HG03565 (cell line): ENCODE measurements around the gene ZNF439.
"Not testable (repeated sequence)": the region's sequence is repeated elsewhere in the genome, so short reads cannot be mapped to it uniquely, and the experiment has no call there.

Experiments
- ATAC-seq: cut with Tn5 transposase; IDR thresholded peaks from one replicate; pipeline ENCODE4 v1.9.1; 2021; ENCODE audit warnings: mild to moderate bottlenecking, moderate library complexity; ENCODE audit not compliant: unreplicated experiment

The ZNF439 gene

GRCh38 chr19:11867766-11868165 lies 19.2 kb downstream of the ZNF439 start:
- not testable (repeated sequence) for ATAC-seq

DNA sequence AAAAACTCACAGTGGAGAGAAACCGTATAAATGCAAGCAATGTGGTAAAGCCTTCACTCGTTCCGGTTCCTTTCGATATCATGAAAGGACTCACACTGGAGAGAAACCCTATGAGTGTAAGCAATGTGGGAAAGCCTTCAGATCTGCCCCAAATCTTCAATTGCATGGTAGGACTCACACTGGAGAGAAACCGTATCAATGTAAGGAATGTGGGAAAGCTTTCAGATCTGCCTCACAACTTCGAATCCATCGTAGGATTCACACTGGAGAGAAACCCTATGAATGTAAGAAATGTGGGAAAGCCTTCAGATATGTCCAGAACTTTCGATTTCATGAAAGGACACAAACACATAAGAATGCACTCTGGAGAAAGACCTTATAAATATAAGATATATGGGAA lies 19.7 kb downstream of the ZNF439 start:
- no peak for ATAC-seq

GRCh38 chr19:11872624-11873023 lies 24.1 kb downstream of the ZNF439 start:
- ATAC-seq, result no peak

DNA sequence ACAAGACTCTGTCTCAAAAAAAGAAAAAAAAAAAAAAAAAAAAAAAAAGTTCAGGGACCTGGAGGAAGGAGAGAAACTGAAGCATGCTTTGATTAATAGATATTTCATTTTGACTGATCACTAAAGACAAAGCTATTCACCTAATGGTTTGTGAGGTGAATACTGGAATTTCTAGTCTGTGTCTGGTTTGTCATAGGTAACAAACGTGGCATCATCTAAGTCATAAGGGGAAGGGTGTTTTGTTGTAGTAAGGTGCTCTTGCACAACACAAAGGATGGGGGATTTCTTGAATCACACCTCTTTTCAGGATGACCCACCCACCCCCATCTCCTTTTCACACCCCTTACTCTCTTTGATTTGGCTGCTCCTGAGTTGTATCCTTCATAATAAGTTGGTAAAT lies 25.2 kb downstream of the ZNF439 start:
- no peak for ATAC-seq

DNA sequence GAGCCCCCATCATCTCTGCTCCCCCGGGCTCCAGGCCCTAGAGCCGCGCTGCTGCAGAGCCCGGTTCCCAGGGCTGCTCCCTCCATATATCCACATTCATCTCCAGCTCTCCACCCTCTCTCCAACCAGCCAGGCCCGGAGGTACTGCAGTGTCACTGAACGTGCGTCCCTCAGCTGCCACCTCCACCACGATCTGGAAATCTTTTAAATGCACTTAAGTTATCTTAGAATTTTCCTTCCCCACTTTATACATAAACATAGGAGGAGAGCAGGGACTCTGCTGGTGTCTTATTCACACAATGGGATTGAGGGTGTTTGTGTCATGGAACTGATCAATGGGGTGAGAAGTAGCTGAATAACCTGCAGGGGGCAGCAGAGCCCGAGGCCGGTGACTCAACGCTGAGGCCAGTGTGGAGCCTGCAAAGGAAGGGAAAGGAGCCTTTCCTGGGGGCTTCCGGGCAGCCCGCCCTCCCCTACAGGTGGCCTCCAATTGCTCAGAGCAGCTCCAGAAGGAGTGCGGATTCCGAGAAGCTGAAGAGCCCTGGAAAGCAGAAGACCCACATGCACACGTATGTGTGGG lies 31.3 kb downstream of the ZNF439 start:
- ATAC-seq, result not testable (repeated sequence)

DNA sequence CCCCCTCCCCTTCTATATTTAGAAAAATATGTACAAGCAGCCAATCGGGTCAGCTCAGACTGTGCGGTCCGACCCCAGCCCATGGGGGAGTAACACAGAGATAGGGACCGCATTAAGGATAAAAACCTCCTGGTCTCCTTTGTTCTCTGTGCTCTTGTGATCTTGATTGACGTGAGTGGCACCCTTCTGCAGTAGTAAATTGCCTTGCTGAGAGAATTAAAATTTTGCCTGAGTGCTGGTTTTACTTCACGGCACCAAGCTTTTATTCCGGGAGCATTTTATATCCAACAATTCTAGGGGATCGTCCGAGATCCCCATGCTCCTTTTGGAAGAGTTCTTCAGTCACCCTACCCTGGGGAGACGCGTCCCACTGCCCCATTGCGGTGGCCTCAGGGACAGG lies 32.1 kb downstream of the ZNF439 start:
- no peak for ATAC-seq

- no peak for ATAC-seq
Observed at GRCh38 chr19:11881151-11881800, 32.8 kb downstream of the ZNF439 start.

DNA sequence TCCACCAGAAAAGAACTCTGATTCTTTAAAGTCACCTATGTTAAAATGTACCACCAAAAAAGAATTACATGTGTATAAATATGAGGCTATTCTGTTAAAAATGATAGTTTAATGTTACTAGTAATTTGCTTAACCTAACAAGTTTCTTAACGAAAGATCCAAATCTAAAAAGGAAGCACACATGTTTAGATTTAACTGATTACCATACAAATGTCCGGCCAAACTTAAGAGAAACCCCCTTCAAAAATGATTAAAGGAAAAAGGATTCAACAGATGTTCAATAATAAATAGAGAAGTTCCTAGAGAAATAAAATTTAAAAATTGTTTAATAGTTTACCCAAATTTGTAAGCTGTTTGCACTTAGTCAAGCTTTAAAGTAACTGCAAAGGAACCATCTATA lies 34.1 kb downstream of the ZNF439 start:
- no peak for ATAC-seq

- ATAC-seq, result no peak
Observed at GRCh38 chr19:11887234-11887610, 38.7 kb downstream of the ZNF439 start.

DNA sequence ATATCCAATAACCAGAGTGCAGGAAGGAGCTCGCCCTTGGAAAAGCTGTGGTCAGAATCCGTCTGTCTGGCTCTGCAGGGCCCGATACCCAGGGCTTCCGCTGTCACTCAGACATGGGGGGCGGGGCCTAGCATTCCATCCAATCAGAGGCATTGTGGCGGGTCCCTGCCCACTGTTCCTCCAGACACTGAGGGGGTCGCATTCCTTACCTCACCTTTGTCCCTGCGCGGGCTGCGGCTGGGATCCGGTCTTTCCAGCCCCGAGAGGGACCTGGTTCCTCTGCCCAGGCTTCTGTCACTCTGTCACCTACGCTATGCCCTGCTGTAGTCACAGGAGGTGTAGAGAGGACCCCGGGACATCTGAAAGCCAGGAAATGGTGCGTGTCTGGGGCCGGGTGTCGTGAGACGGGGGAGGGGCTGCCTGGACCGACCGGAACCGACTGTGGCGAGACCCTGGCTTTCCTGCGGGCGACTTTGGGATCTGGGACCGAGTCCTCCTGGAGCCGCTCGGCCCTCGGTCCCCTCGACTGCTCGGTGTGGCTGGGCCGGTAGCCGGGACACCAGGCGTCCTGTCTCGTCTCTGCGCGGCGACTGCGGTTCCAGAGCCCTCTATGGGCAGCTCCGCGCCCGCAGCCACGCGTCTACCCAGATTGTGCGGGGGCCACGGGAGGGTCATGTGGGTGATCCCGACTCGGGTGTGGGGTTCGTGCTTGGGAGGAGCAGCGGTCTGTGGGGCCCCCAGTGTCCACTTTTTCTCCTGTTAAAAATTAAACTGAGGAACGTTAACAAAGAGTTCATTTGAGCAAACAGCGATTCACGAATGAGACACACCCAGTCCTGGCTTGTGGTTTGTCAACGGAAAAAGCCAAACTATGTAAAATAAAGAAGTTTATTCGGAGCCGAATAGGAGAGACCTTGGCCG lies 39.3 kb downstream of the ZNF439 start, which contains the start of gene ZNF69:
Gene ZNF69 (plus strand): TSS at position 172 of the 921 bp plus-strand sequence. CDS start 142 bp downstream, at position 314.
- no peak for ATAC-seq

GRCh38 chr19:11889901-11890300 lies 41.4 kb downstream of the ZNF439 start:
- not testable (repeated sequence) for ATAC-seq

DNA sequence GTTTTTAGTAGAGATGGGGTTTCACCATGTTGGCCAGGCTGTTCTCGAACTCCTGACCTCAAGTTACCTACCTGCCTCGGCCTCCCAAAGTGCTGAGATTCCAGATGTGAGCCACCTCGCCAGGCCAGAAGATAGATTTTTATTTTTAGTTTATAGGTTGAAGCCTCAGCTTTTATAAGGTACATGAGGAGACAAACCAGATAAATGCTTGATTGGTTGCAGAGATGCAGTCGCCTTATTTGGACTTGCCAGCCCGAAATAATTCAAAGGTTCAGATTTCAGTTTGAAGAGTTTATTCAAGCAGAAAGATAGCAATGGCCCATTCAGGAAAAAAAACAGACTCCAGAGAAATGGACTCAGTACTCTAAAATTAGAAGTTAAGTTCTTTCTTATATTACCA lies 42.1 kb downstream of the ZNF439 start:
- no peak for ATAC-seq

- no peak for ATAC-seq
Observed at GRCh38 chr19:11894851-11895250, 46.3 kb downstream of the ZNF439 start.

DNA sequence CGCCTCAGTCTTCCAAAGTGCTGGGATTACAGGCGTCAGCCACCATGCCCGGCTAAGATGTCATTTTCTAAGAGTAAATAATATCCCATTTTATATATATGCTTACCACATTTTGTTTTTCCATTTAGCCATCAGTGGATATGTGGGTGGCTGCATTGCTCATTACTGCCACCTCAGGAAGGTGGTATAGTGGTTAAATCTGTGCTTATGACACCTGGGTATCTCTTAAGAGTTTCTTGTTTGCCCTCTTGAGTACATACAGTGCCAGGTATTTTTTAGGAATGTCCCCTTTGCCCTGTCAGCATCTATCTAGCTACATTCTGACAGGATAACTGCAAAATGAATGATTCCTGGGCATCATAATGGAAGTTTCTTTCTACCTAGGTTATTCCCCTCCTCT lies 53.7 kb downstream of the ZNF439 start:
- no peak for ATAC-seq

- ATAC-seq, result no peak
Observed at GRCh38 chr19:11905928-11906327, 57.4 kb downstream of the ZNF439 start.

- ATAC-seq, result not testable (repeated sequence)
Observed at GRCh38 chr19:11911937-11912336, 63.4 kb downstream of the ZNF439 start.

- ATAC-seq, result not testable (repeated sequence)
Observed at GRCh38 chr19:11914417-11915051, 66.0 kb downstream of the ZNF439 start.
